Calu3 (cell line): ENCODE data around the gene SLC8A3. TPM values are rescaled to one million over a fixed set of nuclear protein-coding genes. Genes with fewer than 3 reads are reported as not detected.
A peak's percentile ranks its signal among the peaks of the same experiment; 100 is the strongest.

Experiments used
- BruUV-seq: library from RNA; stranded (reverse); fragments of 400-500 nt; replicated peaks from 2 replicates; lab custom pipeline; 2021; lab: Mats Ljungman, UMichigan
- CTCF ChIA-PET: fragments of 300-600 bp; sonication (Branson Sonifier 250); formaldehyde crosslinking; loops from one replicate; lab custom pipeline; 2022; ENCODE audit warnings: antibody characterized with exemption; lab: Charles Lee
- DNase-seq: peaks from one replicate; pipeline ENCODE4 v3.0.0; 2022
- H3K27ac Mint-ChIP-seq: one replicate; pipeline ENCODE4 v1.8.0; 2022; ENCODE audit warnings: mixed read lengths; ENCODE audit not compliant: unreplicated experiment
- H3K27me3 Mint-ChIP-seq: one replicate; pipeline ENCODE4 v1.8.0; 2022; ENCODE audit warnings: mixed read lengths; ENCODE audit not compliant: unreplicated experiment
- H3K36me3 Mint-ChIP-seq: one replicate; pipeline ENCODE4 v1.8.0; 2022; ENCODE audit warnings: mild to moderate bottlenecking, moderate library complexity, mixed read lengths; ENCODE audit not compliant: insufficient read depth, unreplicated experiment
- H3K4me1 Mint-ChIP-seq: one replicate; pipeline ENCODE4 v1.8.0; 2022; ENCODE audit warnings: mild to moderate bottlenecking, low read depth, mixed read lengths; ENCODE audit not compliant: unreplicated experiment
- H3K4me3 Mint-ChIP-seq: one replicate; pipeline ENCODE4 v1.8.0; 2022; ENCODE audit warnings: mild to moderate bottlenecking, low read depth, moderate library complexity, mixed read lengths; ENCODE audit not compliant: unreplicated experiment
- H3K9me3 Mint-ChIP-seq: one replicate; pipeline ENCODE4 v1.8.0; 2022; ENCODE audit warnings: low read depth, mixed read lengths; ENCODE audit not compliant: unreplicated experiment
- intact Hi-C: fragments of 100-400 bp; cut with micrococcal nuclease; formaldehyde crosslinking; loops from one replicate; pipeline ENCODE4 v1.10.0; 2022; ENCODE audit not compliant: unreplicated experiment
- total RNA-seq: library from RNA; stranded (reverse); gene quantifications from 2 replicates; pipeline ENCODE4 v1.2.3, GENCODE V29; 2022
- TF ChIP-seq, protein P1 (sequence below): fragments of 200-600 bp; IDR thresholded peaks from one replicate; pipeline ENCODE4 v1.8.0; 2022; ENCODE audit warnings: antibody characterized with exemption; ENCODE audit not compliant: unreplicated experiment

SLC8A3 gene
- total RNA-seq, 1 experiment from 2014 or later: not detected

DNA sequence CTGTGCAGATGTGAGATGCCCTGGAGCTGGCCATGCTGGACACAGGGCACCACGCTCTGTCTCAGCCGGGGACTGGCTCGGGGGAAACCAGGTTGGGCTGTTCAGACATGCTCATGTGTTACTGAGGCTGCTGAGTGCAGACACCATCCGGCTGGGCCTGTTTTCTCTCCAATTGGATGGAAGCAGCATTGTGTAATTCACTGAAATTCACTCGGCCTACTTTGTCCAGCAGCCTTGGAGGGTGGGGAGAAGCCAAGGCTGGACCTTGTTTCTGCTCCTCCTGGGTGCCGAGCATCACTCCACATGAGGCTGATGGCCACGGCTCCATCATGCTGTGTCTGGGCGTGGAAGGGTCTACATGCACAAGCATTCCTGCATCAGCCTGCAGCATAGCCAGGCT is 178.8 kb downstream of the SLC8A3 start:
- Mint-ChIP-seq H3K4me3 (no peak overlapping the region), H3K9me3 (no peaks in the 10 kb centered on the region), H3K36me3 (no peaks in the 10 kb centered on the region), H3K27ac (no peak overlapping the region), H3K27me3 (no peaks in the 10 kb centered on the region), H3K4me1 (peaks cover 10% of the 10 kb centered on the region)
- no TSS peak for BruUV-seq
- TF ChIP-seq, protein P1, sequence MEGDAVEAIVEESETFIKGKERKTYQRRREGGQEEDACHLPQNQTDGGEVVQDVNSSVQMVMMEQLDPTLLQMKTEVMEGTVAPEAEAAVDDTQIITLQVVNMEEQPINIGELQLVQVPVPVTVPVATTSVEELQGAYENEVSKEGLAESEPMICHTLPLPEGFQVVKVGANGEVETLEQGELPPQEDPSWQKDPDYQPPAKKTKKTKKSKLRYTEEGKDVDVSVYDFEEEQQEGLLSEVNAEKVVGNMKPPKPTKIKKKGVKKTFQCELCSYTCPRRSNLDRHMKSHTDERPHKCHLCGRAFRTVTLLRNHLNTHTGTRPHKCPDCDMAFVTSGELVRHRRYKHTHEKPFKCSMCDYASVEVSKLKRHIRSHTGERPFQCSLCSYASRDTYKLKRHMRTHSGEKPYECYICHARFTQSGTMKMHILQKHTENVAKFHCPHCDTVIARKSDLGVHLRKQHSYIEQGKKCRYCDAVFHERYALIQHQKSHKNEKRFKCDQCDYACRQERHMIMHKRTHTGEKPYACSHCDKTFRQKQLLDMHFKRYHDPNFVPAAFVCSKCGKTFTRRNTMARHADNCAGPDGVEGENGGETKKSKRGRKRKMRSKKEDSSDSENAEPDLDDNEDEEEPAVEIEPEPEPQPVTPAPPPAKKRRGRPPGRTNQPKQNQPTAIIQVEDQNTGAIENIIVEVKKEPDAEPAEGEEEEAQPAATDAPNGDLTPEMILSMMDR: no peak
- intact Hi-C loops: no loop called here
- CTCF ChIA-PET: interaction anchor here (0.7 kb wide), 1 partner anchor 104 kb away, joined by 3 read pairs; no protein-coding TSS in a partner anchor
- DNase-seq: no peak

DNA sequence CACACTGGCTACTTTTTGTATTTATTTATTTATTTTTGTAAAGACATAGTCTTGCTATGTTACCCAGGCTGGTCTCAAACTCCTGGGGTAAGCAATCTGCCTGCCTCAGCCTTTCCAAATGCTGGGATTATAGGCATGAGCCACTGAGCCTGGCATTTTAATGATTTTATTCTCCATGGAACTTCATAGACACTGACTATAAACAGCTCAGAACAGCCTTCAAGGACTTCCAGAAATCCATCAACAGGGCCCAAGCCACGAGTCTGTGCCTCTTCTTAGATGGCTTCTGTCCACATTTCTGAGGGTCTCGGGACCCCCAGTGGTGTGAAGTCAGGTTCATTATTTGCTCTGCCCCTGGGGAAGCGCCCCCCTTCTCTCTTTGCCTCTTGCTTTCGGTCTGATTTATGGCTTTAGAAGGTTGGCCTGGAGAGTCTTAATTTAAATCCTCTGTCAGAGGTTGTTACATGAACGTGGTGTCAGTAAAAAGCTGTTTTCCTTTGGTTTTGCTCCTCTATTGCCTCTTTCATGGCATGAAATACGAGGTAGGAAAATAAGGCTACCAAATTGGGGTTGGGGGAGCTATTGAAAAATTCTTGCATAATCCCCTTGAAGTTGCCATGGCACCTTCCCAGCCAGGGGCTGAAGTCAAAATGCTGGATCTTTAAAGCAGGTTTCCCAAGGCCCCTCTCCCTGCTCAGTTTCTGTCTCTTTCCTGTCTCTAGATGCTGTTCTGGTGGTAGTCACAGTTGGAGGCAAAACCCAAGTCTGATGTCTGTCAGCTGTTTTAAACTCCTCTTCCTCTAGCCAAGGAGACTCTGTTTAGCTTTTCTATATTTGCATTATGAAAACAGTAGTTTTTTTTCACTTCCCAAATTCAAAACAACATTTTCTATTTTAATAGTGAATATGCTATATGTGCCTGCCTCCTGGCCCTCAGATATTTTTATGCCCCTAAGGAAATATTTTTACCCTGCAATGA is 180.2 kb downstream of the SLC8A3 start:
- H3K36me3 Mint-ChIP-seq: no peaks in the 10 kb centered on the region
- CTCF ChIA-PET: interaction anchor here (1.0 kb wide), 1 partner anchor 68 kb away, joined by 3 read pairs; no protein-coding TSS in a partner anchor
- DNase-seq: no peak
- BruUV-seq: no TSS peak
- TF ChIP-seq, protein P1: no peak
- no peak overlapping the region for H3K4me3 Mint-ChIP-seq
- H3K27me3 Mint-ChIP-seq: no peaks in the 10 kb centered on the region
- peaks cover 18% of the 10 kb centered on the region for H3K4me1 Mint-ChIP-seq
- intact Hi-C loops: no loop called here
- H3K9me3 Mint-ChIP-seq: no peaks in the 10 kb centered on the region
- H3K27ac Mint-ChIP-seq: no peak overlapping the region

DNA sequence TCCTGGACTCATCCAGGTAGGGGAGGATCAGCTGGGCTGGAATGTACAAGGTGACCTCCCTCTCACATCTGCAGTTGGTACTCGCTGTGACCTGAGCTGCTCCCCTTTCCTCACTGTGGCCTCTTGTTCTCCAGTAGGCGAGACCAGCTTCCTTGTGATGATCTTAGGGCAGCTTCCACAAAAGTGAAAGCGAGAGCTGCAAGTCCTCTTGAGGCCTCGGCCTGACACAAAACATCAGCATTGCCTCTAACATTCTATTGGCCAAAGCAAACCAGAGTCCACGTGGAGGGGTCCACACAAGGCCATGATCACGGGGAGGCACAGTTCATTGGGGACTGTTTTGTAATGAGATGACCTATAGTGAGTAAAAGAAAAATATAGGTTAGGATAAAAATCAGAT is 182.1 kb downstream of the SLC8A3 start:
- Mint-ChIP-seq H3K4me3 (no peak overlapping the region), H3K9me3 (no peaks in the 10 kb centered on the region), H3K27me3 (no peaks in the 10 kb centered on the region), H3K27ac (no peak overlapping the region), H3K36me3 (no peaks in the 10 kb centered on the region), H3K4me1 (peaks cover 18% of the 10 kb centered on the region)
- no peak for DNase-seq
- BruUV-seq: no TSS peak
- CTCF ChIA-PET: no interaction called here
- TF ChIP-seq, protein P1: no peak
- intact Hi-C loops: no loop called here

DNA sequence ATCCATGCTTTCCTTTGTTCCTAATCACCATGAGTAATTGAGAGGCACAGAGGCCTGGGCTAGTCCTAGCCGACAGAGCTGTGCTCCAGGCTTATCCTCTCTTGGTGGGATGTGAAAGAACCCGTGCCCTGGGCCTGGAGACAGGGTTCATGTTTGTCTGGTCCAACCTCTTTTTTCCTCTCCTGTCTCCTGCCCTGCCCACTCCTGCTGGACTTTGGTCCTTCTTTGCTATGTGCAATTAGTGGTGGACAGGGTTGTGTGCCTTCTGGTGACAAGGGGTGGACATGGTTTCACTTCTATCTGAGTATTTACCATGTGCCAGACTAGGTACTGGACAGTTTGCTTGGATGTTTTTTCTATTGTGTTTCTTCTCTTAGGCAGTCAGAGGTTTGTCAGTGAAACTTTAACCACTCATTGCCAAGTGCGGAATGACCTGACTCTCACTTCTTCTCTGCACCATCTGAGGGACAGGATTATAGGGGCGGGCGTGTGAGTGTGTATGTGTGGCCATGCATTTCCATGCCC is 183.4 kb downstream of the SLC8A3 start:
- intact Hi-C loops: no loop called here
- Mint-ChIP-seq H3K4me1 (peaks cover 18% of the 10 kb centered on the region), H3K36me3 (no peaks in the 10 kb centered on the region), H3K9me3 (no peaks in the 10 kb centered on the region), H3K27ac (no peak overlapping the region), H3K4me3 (no peak overlapping the region), H3K27me3 (no peaks in the 10 kb centered on the region)
- peak; percentile 38 for DNase-seq
- no TSS peak for BruUV-seq
- CTCF ChIA-PET: no interaction called here
- TF ChIP-seq, protein P1: no peak
